WTC11 (cell line): ENCODE measurements around the gene TTLL12. TPM values are rescaled to one million over a fixed set of nuclear protein-coding genes. Genes with fewer than 3 reads are reported as not detected.
A peak's percentile ranks its signal among the peaks of the same experiment; 100 is the strongest.

ENCODE experiments used
- ATAC-seq: fragments of 200-7000 bp; cut with Tn5 transposase; 2 replicates; pipeline ENCODE4 v1.10.0; 2021; ENCODE audit warnings: mild to moderate bottlenecking, moderate library complexity
- CTCF ChIA-PET: fragments of 300-600 bp; sonication (Branson Sonifier 250); formaldehyde crosslinking; loops from one replicate; lab custom pipeline; 2021; ENCODE audit warnings: antibody characterized with exemption; lab: Charles Lee
- POLR2A ChIA-PET: fragments of 350-600 bp; sonication (Branson Sonifier 250); formaldehyde crosslinking; loops from one replicate; lab custom pipeline; 2021; ENCODE audit warnings: antibody characterized with exemption; lab: Charles Lee
- DNase-seq: peaks from one replicate; pipeline ENCODE4 v3.0.0; 2021; ENCODE audit warnings: low spot score
- H3K27ac Mint-ChIP-seq: 2 replicates; pipeline ENCODE4 v1.8.0; 2021; ENCODE audit warnings: mixed read lengths
- H3K27me3 Mint-ChIP-seq: 2 replicates; pipeline ENCODE4 v1.8.0; 2021; ENCODE audit warnings: low read depth, mild to moderate bottlenecking, moderate library complexity, mixed read lengths
- H3K36me3 Mint-ChIP-seq: 2 replicates; pipeline ENCODE4 v1.8.0; 2021; ENCODE audit warnings: mixed read lengths
- H3K4me1 Mint-ChIP-seq: 2 replicates; pipeline ENCODE4 v1.8.0; 2022; ENCODE audit warnings: mixed read lengths
- H3K4me3 Mint-ChIP-seq: 2 replicates; pipeline ENCODE4 v1.8.0; 2021; ENCODE audit warnings: mild to moderate bottlenecking, moderate library complexity, mixed read lengths
- H3K9me3 Mint-ChIP-seq: 2 replicates; pipeline ENCODE4 v1.8.0; 2021; ENCODE audit warnings: mixed read lengths
- AFF4 ChIP-seq: sonication (generic); formaldehyde crosslinking; IDR thresholded peaks from 2 replicates; pipeline ENCODE4 v1.8.1; 2023; ENCODE audit warnings: mild to moderate bottlenecking, missing genetic modification reagents, borderline replicate concordance
- E2F4 ChIP-seq: sonication (generic); formaldehyde crosslinking; IDR thresholded peaks from 2 replicates; pipeline ENCODE4 v1.8.1; 2022; ENCODE audit warnings: low read depth, mild to moderate bottlenecking, moderate library complexity, missing genetic modification reagents, borderline replicate concordance
- FOXP1 ChIP-seq: sonication (generic); formaldehyde crosslinking; IDR thresholded peaks from 2 replicates; pipeline ENCODE4 v1.8.0; 2022; ENCODE audit warnings: missing genetic modification reagents, mild to moderate bottlenecking, moderate library complexity, borderline replicate concordance
- GABPB1 ChIP-seq: sonication (generic); formaldehyde crosslinking; IDR thresholded peaks from 2 replicates; pipeline ENCODE4 v1.8.1; 2023; ENCODE audit warnings: mild to moderate bottlenecking, missing genetic modification reagents
- HMGA2 ChIP-seq: fragments of 250-450 bp; sonication (Bioruptor Pico); IDR thresholded peaks from 2 replicates; pipeline ENCODE4 v1.4.0; 2021; ENCODE audit warnings: mild to moderate bottlenecking, moderate library complexity
- IRF2 ChIP-seq: sonication (generic); formaldehyde crosslinking; IDR thresholded peaks from 2 replicates; pipeline ENCODE4 v1.8.0; 2022; ENCODE audit warnings: low read depth, missing genetic modification reagents, borderline replicate concordance
- NR2C2 ChIP-seq: sonication (generic); formaldehyde crosslinking; IDR thresholded peaks from 2 replicates; pipeline ENCODE4 v1.8.0; 2022; ENCODE audit warnings: mild to moderate bottlenecking, missing genetic modification reagents
- NR3C1 ChIP-seq: sonication (generic); formaldehyde crosslinking; conservative IDR thresholded peaks from 2 replicates; pipeline ENCODE4 v1.8.1; 2023; ENCODE audit warnings: low read depth, mild to moderate bottlenecking, missing genetic modification reagents
- PREB ChIP-seq: sonication (generic); formaldehyde crosslinking; IDR thresholded peaks from 2 replicates; pipeline ENCODE4 v1.8.1; 2022; ENCODE audit warnings: mild to moderate bottlenecking, missing genetic modification reagents, moderate library complexity, borderline replicate concordance
- USF2 ChIP-seq: sonication (generic); formaldehyde crosslinking; IDR thresholded peaks from 2 replicates; pipeline ENCODE4 v1.8.1; 2023; ENCODE audit warnings: mild to moderate bottlenecking, missing genetic modification reagents, moderate library complexity
- ZNF138 ChIP-seq: sonication (generic); formaldehyde crosslinking; conservative IDR thresholded peaks from 2 replicates; pipeline ENCODE4 v1.8.1; 2022; ENCODE audit warnings: mild to moderate bottlenecking, moderate library complexity, missing genetic modification reagents
- ZNF263 ChIP-seq: sonication (generic); formaldehyde crosslinking; IDR thresholded peaks from 2 replicates; pipeline ENCODE4 v1.8.1; 2022; ENCODE audit warnings: low read depth, mild to moderate bottlenecking, moderate library complexity, missing genetic modification reagents
- ZSCAN18 ChIP-seq: fragments of 250-450 bp; sonication (Bioruptor Pico); IDR thresholded peaks from 2 replicates; pipeline ENCODE4 v2.1.2; 2022; ENCODE audit warnings: mild to moderate bottlenecking, moderate library complexity
- total RNA-seq: library from RNA; stranded (reverse); gene quantifications from 3 replicates; pipeline ENCODE4 v1.2.3, GENCODE V29; 2021

TTLL12 gene
- total RNA-seq, 1 experiment from 2014 or later: 134 TPM

GRCh38 chr22:43185860-43186261 lies 1.1 kb downstream of the TTLL12 start:
- CTCF ChIA-PET: interaction anchor here (0.6 to 4.9 kb wide), 8 partner anchors 10 to 211 kb away, joined by 3 to 85 read pairs (median 4); no protein-coding TSS in a partner anchor
- TF ChIP-seq USF2 (CRISPR knock-in tag) (no peak), ZNF138 (no peak), ZNF263 (no peak), NR2C2 (CRISPR knock-in tag) (no peak), PREB (CRISPR knock-in tag) (no peak), HMGA2 (no peak)
- TF ChIP-seq, all 79 proteins: peak for 0
- POLR2A ChIA-PET: interaction anchor here (0.7 kb wide), 1 partner anchor 20 kb away, joined by 3 read pairs; no protein-coding TSS in a partner anchor
- peak overlapping the region; percentile 78 for H3K4me3 Mint-ChIP-seq
- H3K36me3 Mint-ChIP-seq: peaks cover 10% of the 10 kb centered on the region
- no peak overlapping the region for H3K27ac Mint-ChIP-seq
- no peak for DNase-seq
- peaks cover 10% of the 10 kb centered on the region for H3K27me3 Mint-ChIP-seq
- H3K9me3 Mint-ChIP-seq: no peaks in the 10 kb centered on the region
- ATAC-seq: peak; percentile 2; the same call in 1 of the 2 replicates
- peaks cover 24% of the 10 kb centered on the region for H3K4me1 Mint-ChIP-seq

- H3K9me3 Mint-ChIP-seq: no peaks in the 10 kb centered on the region
- POLR2A ChIA-PET: interaction anchor here (0.6 kb wide), 1 partner anchor 172 kb away, joined by 4 read pairs; no protein-coding TSS in a partner anchor
- peaks cover 18% of the 10 kb centered on the region for H3K4me1 Mint-ChIP-seq
- H3K27me3 Mint-ChIP-seq: no peaks in the 10 kb centered on the region; the same call in 1 of the 2 replicates
- H3K27ac Mint-ChIP-seq: peak overlapping the region; percentile 76; the same call in 1 of the 2 replicates
- CTCF ChIA-PET: interaction anchor here (1.4 to 4.9 kb wide), 2 partner anchors 43 to 45 kb away, joined by 5 to 85 read pairs; no protein-coding TSS in a partner anchor
- TF ChIP-seq AFF4 (CRISPR knock-in tag) (no peak), ZSCAN18 (CRISPR knock-in tag) (no peak), GABPB1 (CRISPR knock-in tag) (no peak), PREB (CRISPR knock-in tag) (no peak), IRF2 (CRISPR knock-in tag) (no peak), E2F4 (CRISPR knock-in tag) (no peak), FOXP1 (CRISPR knock-in tag) (no peak), NR3C1 (no peak)
- TF ChIP-seq, all 79 proteins: peak for 0
- DNase-seq (no peak), ATAC-seq (no peak)
- peaks cover 31% of the 10 kb centered on the region for H3K36me3 Mint-ChIP-seq
- peak overlapping the region; percentile 49 for H3K4me3 Mint-ChIP-seq
These were observed 3.2 kb downstream of the TTLL12 start for GRCh38 chr22:43183496-43184277.
